ENCODE measurements around the gene RRP1. TPM values are rescaled to one million over a fixed set of nuclear protein-coding genes. Genes with fewer than 3 reads are reported as not detected.

Gene RRP1
- total and polyA plus RNA-seq, 10 of the 15 experiments (the other 5 are each of a cell fraction or from before 2014, with no cell fraction given) = 0.34 to 70.8 (median 35.1) TPM

DNA sequence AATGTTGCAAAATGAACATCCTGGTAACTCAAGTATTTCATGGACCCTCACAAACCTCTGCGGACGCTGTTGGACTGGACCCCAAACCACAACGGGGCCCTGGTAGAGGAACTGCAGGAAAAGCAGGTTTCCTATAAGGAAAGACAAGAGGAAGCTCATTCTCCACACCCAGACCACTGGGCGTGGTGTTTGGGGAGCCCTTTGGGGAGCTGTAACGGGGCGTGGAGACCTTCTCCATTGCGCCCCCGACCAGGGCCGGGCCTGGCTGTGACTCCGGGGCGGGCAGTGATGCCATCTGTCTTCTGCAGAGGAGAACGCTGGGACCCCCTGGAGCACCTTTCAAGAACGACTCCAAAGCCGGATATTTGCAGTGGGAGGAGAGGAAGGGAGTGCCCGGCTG, 45.7 kb downstream of the RRP1 start (continued):
- TF ChIP-seq, protein P1, sequence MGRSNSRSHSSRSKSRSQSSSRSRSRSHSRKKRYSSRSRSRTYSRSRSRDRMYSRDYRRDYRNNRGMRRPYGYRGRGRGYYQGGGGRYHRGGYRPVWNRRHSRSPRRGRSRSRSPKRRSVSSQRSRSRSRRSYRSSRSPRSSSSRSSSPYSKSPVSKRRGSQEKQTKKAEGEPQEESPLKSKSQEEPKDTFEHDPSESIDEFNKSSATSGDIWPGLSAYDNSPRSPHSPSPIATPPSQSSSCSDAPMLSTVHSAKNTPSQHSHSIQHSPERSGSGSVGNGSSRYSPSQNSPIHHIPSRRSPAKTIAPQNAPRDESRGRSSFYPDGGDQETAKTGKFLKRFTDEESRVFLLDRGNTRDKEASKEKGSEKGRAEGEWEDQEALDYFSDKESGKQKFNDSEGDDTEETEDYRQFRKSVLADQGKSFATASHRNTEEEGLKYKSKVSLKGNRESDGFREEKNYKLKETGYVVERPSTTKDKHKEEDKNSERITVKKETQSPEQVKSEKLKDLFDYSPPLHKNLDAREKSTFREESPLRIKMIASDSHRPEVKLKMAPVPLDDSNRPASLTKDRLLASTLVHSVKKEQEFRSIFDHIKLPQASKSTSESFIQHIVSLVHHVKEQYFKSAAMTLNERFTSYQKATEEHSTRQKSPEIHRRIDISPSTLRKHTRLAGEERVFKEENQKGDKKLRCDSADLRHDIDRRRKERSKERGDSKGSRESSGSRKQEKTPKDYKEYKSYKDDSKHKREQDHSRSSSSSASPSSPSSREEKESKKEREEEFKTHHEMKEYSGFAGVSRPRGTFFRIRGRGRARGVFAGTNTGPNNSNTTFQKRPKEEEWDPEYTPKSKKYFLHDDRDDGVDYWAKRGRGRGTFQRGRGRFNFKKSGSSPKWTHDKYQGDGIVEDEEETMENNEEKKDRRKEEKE (IDR thresholded peaks at IDR 0.05) = no peak
- TF ChIP-seq, protein P2, sequence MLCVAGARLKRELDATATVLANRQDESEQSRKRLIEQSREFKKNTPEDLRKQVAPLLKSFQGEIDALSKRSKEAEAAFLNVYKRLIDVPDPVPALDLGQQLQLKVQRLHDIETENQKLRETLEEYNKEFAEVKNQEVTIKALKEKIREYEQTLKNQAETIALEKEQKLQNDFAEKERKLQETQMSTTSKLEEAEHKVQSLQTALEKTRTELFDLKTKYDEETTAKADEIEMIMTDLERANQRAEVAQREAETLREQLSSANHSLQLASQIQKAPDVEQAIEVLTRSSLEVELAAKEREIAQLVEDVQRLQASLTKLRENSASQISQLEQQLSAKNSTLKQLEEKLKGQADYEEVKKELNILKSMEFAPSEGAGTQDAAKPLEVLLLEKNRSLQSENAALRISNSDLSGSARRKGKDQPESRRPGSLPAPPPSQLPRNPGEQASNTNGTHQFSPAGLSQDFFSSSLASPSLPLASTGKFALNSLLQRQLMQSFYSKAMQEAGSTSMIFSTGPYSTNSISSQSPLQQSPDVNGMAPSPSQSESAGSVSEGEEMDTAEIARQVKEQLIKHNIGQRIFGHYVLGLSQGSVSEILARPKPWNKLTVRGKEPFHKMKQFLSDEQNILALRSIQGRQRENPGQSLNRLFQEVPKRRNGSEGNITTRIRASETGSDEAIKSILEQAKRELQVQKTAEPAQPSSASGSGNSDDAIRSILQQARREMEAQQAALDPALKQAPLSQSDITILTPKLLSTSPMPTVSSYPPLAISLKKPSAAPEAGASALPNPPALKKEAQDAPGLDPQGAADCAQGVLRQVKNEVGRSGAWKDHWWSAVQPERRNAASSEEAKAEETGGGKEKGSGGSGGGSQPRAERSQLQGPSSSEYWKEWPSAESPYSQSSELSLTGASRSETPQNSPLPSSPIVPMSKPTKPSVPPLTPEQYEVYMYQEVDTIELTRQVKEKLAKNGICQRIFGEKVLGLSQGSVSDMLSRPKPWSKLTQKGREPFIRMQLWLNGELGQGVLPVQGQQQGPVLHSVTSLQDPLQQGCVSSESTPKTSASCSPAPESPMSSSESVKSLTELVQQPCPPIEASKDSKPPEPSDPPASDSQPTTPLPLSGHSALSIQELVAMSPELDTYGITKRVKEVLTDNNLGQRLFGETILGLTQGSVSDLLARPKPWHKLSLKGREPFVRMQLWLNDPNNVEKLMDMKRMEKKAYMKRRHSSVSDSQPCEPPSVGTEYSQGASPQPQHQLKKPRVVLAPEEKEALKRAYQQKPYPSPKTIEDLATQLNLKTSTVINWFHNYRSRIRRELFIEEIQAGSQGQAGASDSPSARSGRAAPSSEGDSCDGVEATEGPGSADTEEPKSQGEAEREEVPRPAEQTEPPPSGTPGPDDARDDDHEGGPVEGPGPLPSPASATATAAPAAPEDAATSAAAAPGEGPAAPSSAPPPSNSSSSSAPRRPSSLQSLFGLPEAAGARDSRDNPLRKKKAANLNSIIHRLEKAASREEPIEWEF (IDR thresholded peaks at IDR 0.05; ENCODE audit: insufficient replicate concordance, low read depth, low read length) = no peak
- TF ChIP-seq NR2C1 (IDR thresholded peaks at IDR 0.05) (no peak), MLLT1 (IDR thresholded peaks at IDR 0.05) (no peak)

All from GM12878 (cell line).